GM19035 (cell line): Measurements from ENCODE around the gene DACT2.

Experiments
- ATAC-seq: cut with Tn5 transposase; IDR thresholded peaks from one replicate; pipeline ENCODE4 v1.9.1; 2021; ENCODE audit not compliant: unreplicated experiment

Gene DACT2

DNA sequence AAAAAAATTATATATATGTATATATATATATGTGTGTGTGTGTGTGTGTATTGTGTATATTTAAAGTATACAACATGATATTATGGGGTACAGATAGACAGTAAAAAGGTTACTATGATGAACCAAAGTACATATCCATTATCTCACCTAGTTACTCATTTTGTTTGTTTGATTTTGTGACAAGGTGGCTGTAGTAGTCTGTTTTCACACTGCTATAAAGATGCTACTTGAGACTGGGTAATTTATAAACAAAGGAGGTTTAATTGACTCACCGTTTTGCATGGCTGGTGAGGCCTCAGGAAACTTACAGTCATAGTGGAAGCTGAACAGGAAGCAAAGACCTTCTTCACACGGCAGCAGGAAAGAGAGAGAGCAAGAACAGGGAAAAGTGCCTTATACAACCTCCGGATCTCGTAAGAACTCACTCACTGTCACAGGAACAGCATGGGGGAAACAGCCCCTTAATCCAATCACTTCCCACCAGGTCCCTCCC, 30.2 kb upstream of the DACT2 start:
- no peak for ATAC-seq

DNA sequence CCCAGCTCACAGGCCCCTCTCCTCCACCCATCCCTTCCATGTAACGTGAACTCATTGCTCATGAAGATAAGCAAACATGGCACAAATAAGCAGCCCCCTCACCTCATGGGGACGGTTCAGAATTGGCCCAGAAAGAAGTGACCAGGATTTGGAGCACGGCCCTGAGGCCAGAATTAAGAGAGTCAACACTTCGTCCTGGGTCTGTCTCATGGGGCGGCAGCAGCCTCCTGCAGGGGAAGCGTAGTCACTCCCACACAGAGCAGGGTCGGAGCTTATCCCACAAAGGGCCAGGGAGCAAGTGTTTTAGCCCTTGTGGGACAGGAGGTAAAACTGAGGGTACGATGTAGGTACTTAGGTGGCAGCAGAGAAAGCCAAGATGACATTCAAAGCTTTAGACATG, 28.6 kb upstream of the DACT2 start:
- no peak for ATAC-seq

DNA sequence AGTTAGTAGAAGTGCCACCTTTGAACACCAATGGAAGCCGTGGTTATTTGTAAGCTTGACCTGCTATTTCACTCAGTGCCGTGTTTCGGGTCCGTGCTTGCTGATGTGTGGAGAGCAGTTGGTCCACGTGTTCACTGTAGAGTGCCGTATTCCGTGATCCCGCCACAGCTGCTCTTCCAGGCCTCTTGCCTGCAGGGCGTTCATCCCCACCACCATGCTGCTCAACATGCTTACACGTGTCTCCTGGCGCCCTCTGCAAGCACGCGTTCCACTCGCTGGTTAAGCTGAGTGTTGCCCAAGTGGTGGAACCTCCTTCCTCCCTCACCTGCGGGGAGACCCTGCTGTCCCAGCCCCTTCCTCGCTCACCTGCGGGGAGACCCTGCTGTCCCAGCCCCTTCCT, 28.0 kb upstream of the DACT2 start:
- no peak for ATAC-seq

DNA sequence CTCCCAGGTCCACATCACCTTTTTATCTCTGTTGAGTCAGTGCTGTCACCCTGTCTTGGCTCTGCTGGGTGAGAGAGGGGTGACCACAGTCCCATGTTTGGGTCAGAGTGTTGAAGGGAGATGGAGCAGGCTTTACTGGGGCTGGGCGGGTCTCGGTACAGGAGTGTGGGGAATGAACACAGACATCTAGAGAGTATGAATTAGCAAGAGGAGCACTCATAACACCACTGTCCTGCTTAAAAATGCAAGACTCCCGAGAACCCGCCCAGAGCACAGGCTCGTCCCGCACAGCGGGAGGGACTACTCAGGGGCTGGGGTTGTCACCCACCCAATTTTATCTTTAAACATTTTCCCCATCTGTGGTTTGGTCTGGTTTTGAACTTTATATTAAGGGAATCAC, 27.5 kb upstream of the DACT2 start:
- ATAC-seq, result no peak

DNA sequence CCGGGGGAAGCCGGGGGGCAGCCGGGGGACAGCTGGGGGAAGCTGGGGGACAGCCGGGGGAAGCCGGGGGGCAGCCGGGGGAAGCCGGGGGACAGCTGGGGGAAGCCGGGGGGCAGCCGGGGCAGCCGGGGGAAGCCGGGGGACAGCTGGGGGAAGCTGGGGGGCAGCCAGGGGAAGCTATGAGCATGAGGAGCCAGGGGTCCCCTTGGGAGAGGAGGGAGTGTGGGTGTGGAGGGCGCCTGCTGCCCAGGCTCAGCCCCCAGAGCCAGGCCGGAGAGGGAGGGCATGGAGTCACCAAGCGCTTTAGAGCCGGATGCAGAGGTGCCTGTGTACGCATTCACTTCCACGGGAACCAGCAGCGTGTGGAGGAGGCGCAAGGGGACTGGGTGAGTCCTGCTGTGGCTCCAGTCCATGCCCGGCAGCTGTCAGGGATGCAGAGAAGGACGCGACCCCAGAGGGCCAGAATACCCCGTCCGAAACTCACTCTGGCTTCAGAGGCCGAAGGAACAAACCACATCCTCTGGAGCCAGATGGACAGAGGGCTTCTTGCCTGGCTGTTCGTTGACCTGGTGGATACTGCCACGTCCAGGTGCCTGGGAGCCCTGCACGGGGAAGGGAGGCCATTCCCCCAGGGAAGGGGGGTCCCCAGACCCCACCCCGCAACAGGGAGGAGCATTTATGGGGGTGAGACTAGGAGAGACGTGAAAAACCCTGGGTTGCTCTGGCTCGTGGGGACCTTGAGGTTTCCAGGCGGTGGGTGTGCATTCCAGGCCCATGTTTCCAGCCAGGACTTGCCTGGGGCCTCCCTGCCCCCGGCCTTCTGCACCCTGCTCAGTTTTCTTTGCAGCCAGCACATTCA, 26.5 kb upstream of the DACT2 start:
- ATAC-seq, result no peak

DNA sequence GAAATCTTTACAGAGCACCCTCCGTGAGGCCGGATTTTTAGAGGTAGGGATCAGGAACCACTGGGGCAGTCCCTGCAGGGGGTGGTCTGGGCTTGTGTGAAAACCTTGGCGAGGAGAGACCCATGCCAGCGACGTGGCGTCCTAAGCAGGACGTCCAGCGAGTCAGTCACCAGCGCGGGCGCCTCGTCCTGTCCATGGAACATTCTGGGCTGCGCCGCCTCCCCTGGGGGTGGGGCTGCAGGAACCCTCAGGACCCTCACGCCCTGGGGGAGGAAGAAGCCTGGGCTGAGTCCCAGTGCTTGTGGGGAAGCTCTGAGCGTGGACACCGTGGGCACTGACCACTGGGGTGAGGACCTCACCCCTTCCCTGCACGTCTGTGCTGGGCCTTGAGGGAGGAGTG, 25.7 kb upstream of the DACT2 start:
- ATAC-seq, result no peak

DNA sequence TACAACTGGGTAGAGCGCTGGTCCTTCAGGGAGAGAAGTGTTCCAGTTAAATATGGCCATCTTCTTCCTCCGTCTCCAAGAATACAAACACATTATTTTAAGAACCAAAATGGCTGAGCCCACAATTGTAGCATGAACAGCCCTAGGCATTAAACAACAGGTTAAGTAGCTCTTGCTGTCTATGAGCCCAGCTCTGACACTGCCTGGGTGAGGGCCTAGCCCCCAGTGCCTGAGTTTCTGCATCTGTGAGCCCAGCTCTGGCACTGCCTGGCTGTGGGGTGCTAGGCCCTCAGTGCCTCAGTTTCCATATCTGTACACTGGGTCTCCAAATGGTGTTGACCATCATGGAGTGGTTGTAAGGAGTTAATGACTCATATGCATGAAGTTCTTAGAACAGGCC, 24.8 kb upstream of the DACT2 start:
- no peak for ATAC-seq

DNA sequence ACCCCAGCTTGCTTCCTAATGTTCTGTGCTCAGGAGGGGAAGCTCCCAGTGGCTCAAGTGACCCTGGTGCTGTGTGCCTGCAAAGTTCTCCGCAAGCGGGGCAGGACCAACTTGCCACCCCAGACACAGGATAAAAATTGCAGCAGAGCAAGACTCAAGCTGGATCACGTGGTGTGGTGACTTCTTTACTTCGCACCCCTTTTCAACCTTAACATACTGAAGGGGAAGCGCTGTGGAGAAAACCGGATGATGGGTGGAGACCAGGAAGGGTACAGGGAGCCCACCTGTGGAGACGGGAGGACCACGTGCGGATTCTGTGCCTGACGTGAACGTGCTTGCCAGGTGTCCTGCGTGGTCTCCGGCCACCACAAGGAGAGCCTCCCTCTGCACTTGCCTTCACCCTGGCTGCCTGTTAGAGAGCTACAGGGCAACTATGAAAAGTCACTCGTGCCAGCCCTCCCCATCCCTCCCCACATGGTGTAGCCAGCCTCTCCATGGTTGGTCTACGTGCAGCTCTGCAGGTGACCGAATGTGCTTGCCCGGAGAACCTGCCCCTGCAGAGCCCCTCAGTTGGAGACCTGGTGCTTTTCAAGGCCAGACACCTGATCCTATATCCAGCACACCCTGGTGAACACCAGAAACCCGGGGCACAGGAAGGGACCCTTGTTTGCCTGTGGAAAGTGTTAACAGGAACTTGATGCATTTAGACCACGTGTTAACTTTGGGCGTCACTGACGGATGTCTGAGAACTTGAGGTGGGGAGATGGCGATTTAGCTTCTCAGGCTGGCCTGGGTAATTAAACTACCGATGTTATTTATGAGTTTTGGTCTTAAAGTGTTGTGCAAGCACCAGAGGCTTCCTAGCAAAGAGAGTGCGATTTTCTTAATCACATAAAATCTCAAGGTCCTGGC, 23.9 kb upstream of the DACT2 start:
- ATAC-seq, result no peak

DNA sequence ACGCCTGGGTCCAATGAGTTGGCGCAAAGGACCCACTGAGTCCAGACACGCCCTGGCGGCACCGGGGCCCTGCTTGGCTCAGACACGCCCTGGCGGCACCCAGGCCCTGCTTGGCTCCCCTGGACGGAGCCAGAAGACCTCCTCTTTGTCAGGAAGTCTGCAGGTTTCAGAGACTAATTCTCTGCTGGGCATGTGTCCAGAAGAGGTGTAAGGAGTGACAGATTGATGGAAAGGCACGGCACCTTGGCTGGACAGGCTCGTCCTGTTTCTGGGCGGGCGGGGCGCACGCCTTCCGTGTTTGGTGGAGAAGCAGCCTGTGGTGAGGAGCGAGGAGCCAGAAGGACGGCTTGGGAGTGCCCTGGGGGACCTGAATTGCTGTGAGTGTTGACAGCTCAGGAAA, 23.1 kb upstream of the DACT2 start:
- ATAC-seq, result no peak

DNA sequence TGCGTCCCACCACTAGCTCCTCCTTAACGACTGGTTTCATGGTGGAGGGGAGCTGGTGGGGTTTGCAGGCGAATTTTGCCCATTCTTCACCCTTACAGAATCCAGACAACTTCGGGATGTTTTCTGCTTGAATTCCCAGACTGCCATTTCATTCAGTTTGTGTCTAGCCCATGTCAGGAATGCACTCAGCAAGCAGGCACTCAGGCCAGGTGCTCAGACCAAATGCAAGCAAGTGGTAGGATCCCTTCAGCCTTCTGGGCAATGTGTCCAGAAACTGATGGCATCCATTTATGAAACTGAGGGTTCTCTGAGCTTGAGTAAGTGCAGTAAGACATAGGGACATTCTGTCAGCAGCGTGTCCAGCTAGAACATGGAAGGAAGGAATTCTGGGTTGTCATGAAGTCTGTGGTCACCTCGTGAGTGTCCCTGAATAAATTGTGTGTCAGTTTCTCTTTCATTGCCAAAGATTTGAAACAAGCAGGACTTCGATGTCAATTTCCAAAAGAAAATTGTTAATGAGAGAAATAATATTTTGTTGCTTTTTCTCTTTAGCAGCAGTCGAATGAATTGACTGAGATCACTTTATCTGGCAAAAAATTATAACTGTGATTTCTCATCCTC, 21.8 kb upstream of the DACT2 start:
- ATAC-seq, result no peak

DNA sequence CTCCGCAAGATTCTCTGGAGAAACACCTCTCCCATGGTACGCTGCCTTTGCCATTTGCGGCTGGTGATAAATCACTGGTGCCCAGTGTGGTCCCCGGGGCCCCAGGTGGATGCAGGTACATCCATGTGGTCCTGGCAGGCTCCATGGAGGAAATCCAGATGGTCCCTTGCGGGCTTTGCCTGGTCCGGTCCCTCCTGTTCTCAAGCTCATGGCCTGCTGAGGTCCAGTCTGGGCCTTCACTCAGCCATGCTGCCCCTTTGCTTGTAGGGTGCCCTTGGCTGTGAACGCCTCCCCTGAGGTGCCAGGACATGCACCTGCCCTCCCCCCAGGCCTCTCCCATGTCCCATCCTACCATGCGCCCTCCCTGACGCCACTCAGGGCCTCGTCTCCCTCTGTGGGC, 21.2 kb upstream of the DACT2 start:
- no peak for ATAC-seq

DNA sequence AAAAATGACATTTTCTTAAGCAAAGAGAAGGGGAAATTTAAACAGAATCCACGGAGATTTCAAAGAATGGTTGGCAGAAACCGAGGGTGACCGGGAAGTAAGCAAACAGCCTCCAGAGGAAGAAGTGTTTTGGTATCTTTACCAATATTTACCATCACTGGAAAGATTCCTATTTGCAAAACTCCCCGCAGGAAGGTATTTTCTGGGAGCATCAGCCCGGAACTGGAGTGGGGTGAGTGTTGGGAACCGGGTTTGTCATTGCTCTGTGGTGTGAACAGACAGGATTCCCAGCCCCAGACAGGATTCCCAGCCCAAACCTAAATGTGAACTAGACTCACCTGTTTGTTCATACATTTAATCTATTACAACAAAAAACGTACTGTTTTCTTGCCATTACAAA, 19.2 kb upstream of the DACT2 start:
- no peak for ATAC-seq

DNA sequence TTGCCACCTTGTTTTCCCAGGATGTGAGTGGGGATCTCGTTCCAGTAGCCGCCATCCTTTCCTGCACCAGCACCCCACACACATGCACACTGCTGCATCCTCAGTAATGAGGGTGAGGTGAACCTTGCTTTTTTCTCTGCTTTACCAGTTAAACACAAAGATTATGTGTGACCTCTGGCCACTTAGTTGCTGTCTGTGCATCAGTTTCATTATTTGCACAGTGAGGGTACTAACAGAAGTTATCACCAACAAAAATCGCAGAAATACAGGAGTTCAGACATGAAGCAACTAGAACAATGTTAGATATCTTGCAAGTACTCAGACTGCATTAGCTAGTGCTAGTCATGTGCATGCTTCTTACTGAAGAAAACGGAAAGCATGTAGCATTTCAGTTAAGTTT, 17.4 kb upstream of the DACT2 start:
- no peak for ATAC-seq

DNA sequence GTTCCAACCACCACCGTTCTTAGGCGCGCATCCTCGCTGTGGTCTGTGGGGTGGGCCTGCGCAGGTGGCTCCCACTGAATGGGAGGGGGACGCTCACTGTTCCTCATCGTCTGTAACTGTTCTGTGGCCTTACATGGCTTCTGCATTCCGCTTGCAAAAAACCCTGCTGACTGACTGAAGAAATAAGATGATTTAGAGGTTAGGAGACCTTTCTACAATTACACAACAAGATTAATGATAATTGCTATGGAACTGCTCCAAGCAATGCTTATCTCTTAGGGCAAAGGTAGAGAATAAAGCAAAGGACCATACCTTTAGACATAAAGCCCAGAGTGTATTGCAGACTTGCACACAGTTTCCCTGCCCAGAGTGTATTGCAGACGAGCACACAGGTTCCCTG, 14.4 kb upstream of the DACT2 start:
- no peak for ATAC-seq

DNA sequence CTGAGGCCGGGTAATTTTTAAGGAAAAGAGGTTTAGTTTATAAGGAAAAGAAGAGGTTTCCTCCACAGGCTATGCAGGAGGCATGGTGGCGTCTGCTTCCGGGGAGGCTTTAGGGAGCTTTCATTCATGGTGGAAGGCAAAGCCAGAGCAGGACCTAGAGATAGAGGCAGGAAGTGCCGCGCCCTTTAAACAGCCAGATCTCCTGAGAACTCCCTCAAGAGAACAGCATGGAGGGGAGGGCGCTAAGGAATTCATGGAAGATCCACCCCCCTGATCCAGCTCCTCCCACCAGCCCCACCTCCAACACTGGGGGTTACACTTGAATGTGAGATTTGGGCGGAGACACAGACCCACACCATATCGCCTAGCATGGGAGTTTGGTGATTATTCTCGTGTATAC, 13.9 kb upstream of the DACT2 start:
- ATAC-seq, result no peak

DNA sequence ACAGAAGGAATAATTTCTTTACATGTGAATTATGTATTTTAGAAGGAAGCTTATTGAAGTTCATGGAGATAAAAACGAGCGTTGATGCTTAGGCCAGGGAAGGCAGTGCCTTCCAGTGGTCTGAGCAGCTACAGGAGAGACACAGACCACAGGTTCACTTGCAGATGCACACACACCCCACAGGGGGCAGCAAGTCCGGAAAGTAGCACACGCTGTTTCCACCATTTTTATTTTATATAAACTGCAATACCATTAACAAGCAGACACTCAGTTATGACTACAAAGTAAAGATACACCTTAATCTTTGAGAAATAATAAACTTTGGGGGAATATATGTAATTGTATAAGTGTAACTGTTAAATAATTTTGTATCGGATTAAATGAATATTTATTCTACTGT, 13.5 kb upstream of the DACT2 start:
- no peak for ATAC-seq

DNA sequence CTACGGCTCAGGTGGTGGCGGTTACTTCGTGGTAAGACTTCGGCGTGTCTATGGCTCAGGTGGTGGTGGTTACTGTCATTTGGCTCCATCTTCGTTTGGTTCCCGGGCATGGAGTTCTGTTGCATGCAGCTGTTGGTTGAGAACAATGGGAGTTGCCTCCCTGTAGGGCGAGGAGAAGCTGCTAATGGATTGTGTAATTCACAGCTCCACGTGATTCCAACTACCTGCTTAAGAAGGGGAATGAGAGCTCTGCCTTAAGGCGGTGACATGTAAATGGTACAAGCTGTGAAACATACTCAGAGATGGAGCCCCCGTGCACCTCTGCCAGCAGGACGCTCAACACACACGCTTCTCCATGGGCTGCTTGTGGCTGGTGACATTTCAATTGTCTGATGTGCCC, 12.4 kb upstream of the DACT2 start:
- ATAC-seq, result no peak

DNA sequence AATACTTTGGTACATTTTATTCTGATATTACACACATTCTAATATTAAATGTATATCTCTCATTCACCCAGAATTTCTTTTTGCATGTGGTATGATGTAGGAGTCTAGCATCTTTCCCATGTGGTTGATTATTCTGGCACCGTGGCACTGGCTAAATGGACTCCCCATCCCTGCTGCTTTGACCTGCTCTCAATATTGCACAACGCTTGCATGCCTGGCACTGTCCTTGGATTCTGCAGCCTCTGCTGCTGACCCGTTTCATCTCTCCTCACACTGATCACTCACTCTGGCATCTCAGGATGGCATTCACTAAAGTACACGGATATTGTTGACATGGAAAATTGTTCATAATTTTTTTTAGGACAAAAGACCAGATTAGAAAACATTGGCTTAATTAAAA, 11.5 kb upstream of the DACT2 start:
- ATAC-seq, result no peak

DNA sequence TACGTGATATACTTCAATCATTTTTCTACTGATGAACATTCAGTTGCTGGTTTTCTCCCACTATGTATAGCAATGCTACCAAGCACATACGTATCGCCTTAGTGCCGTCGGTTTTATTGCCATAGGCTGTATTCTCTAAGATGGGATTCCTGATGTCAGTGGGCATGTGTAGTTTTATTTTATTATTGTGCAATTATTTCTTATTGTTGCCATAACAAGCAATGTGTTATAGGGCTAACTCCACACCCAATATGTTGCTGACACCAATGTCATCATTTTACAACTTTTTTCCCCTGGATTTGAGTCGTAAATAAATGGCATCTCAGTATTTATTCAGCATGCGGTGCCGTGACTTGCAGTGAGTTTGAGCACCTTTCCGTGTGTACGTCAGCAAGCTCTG, 10.8 kb upstream of the DACT2 start:
- no peak for ATAC-seq

DNA sequence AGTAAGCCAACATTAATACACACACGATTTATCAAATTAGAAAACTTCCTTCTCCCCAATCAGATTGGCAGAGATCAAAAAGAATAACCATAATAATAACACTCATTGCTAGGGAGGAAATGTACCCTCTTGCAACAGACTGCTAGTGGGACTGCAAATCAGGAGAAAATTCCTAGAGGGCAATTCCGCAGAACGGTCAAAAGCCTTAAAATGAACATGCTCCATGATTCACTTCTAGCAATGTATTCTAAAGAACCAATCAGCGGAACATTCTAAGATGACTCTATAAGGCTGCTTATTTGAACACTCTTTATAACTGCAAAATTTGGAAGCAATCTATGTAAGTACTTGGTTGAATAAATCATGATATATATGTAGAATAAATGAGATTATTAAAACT, 8.5 kb upstream of the DACT2 start:
- no peak for ATAC-seq
